K562 (cell line): ENCODE measurements around the gene PINK1. TPM values are rescaled to one million over a fixed set of nuclear protein-coding genes. Genes with fewer than 3 reads are reported as not detected.

Experiments used
- ATAC-seq: fragments of 200-7000 bp; cut with Tn5 transposase; 3 replicates; pipeline ENCODE4 v1.9.1; 2020; ENCODE audit warnings: moderate library complexity
- BruUV-seq: library from RNA; stranded (reverse); fragments of 400-500 nt; replicated peaks from 2 replicates; lab custom pipeline; 2021; lab: Mats Ljungman, UMichigan
- CTCF ChIA-PET: fragments of 300-600 bp; formaldehyde crosslinking; extraction: SDS; loops from one replicate; lab custom pipeline; 2021; ENCODE audit warnings: low intra/inter-chr PET ratio; lab: Yijun Ruan, JAX
- POLR2A ChIA-PET: fragments of 300-600, 350-650 bp; sonication (Branson Sonifier 250); formaldehyde crosslinking; extraction: SDS; loops from one replicate; lab custom pipeline; 2021; ENCODE audit warnings: antibody characterized with exemption, inconsistent platforms; lab: Yijun Ruan, JAX
- DNase-seq, 4 experiments: peaks; one replicate each; pipeline versions ENCODE4 v3.0.0 to v3.0.0-alpha.2; 2011 to 2018; ENCODE audit warnings: low spot score in 3 of 4, mixed read lengths in 3 of 4; ENCODE audit errors: extremely low read depth in 1 of 4
- FAIRE-seq: peaks from 2 replicates; lab custom pipeline; 2011; peaks lifted over from hg19 to GRCh38; lab: Jason Lieb, UNC
- H2AFZ ChIP-seq: 2 replicates; pipeline ENCODE4 v1.6.0; 2011; ENCODE audit warnings: low read depth, low read length, control low read depth, inconsistent platforms
- H3K27ac ChIP-seq: fragments of 200-600 bp; 3 replicates; pipeline ENCODE4 v1.8.0; 2011; ENCODE audit warnings: low read depth, mild to moderate bottlenecking, control low read depth, inconsistent platforms, low read length, moderate library complexity, mixed read lengths; ENCODE audit errors: extremely low read depth
- H3K27me3 ChIP-seq, 2 experiments: fragments of 300-600 bp in 1 of 2; 2 replicates in 1 of 2; 3 replicates in 1 of 2; pipeline versions ENCODE4 v1.6.0 to v1.8.0; 2011; ENCODE audit warnings: inconsistent platforms in 2 of 2, low read length in 2 of 2, mild to moderate bottlenecking in 1 of 2, mixed read lengths in 1 of 2, moderate library complexity in 1 of 2; ENCODE audit not compliant: control insufficient read depth in 2 of 2, insufficient read depth in 2 of 2
- H3K36me3 ChIP-seq: fragments of 300-600 bp; 3 replicates; pipeline ENCODE4 v1.8.0; 2011; ENCODE audit warnings: mild to moderate bottlenecking, low read length, inconsistent platforms; ENCODE audit not compliant: control insufficient read depth, insufficient read depth
- H3K4me1 ChIP-seq, 2 experiments: fragments of 200-600 bp in 1 of 2; replicated peaks in 1 of 2; 2 replicates in 1 of 2; 3 replicates in 1 of 2; pipeline versions ENCODE4 v1.5.1 to v1.8.0; 2011; ENCODE audit warnings: inconsistent platforms in 2 of 2, low read length in 2 of 2, mild to moderate bottlenecking in 1 of 2, mixed read lengths in 1 of 2, moderate library complexity in 1 of 2; ENCODE audit not compliant: control insufficient read depth in 2 of 2, insufficient read depth in 2 of 2
- H3K4me2 ChIP-seq: 2 replicates; pipeline ENCODE4 v1.6.1; 2011; ENCODE audit warnings: low read length, control low read depth, inconsistent platforms, mixed read lengths; ENCODE audit not compliant: insufficient read depth
- H3K4me3 ChIP-seq: fragments of 200-600 bp; sonication (generic), shearing (Covaris generic); 2 replicates; pipeline ENCODE4 v1.5.1; 2016; ENCODE audit warnings: control low read depth, inconsistent platforms
- H3K79me2 ChIP-seq: fragments of 200-600 bp; 3 replicates; pipeline ENCODE4 v1.8.0; 2011; ENCODE audit warnings: low read length, inconsistent platforms; ENCODE audit not compliant: control insufficient read depth, insufficient read depth
- H3K9ac ChIP-seq, 2 experiments: 2 replicates each; pipeline versions ENCODE4 v1.6.0 to v1.6.1; 2011; ENCODE audit warnings: low read depth in 2 of 2, low read length in 2 of 2, control low read depth in 1 of 2, inconsistent platforms in 1 of 2, mild to moderate bottlenecking in 1 of 2, mixed read lengths in 1 of 2; ENCODE audit not compliant: insufficient read depth in 1 of 2
- H3K9me1 ChIP-seq: one replicate; pipeline ENCODE4 v1.6.0; 2011; ENCODE audit warnings: inconsistent platforms, mild to moderate bottlenecking, low read length, moderate library complexity; ENCODE audit not compliant: control insufficient read depth, insufficient read depth
- H3K9me3 ChIP-seq: replicated peaks from 2 replicates; pipeline ENCODE4 v1.5.1; 2011; ENCODE audit warnings: low read depth, low read length, inconsistent platforms; ENCODE audit not compliant: control insufficient read depth, insufficient read depth
- H4K20me1 ChIP-seq: replicated peaks from 2 replicates; pipeline ENCODE4 v1.6.1; 2011; ENCODE audit warnings: low read length, inconsistent platforms, mixed read lengths; ENCODE audit not compliant: control insufficient read depth, insufficient read depth
- CHAMP1 ChIP-seq: fragments of 450-650 bp; IDR thresholded peaks from 2 replicates; pipeline ENCODE4 v1.6.1; 2016; ENCODE audit warnings: mild to moderate bottlenecking
- HDAC8 ChIP-seq: fragments of 450-650 bp; IDR thresholded peaks from 2 replicates; pipeline ENCODE4 v1.6.1; 2016; ENCODE audit warnings: mild to moderate bottlenecking, missing genetic modification characterization, moderate library complexity, missing compliant biosample characterization
- HOMEZ ChIP-seq: fragments of 250-450 bp; sonication (Bioruptor Pico); IDR thresholded peaks from 2 replicates; pipeline ENCODE4 v1.4.0; 2020; ENCODE audit warnings: mild to moderate bottlenecking, moderate library complexity
- NCOA2 ChIP-seq, 2 experiments: fragments of 450-650 bp; IDR thresholded peaks; 2 replicates each; pipeline ENCODE4 v1.6.1; 2018; ENCODE audit warnings: mild to moderate bottlenecking in 2 of 2, moderate library complexity in 1 of 2; ENCODE audit not compliant: partially characterized antibody in 2 of 2
- ZNF324 ChIP-seq: fragments of 250-450 bp; sonication (Bioruptor Pico); IDR thresholded peaks from 2 replicates; pipeline ENCODE4 v1.4.0; 2020; ENCODE audit warnings: mild to moderate bottlenecking
- ZNF395 ChIP-seq: fragments of 200-800 bp; sonication (Bioruptor generic); IDR thresholded peaks from 2 replicates; pipeline ENCODE4 v1.6.1; 2017; ENCODE audit warnings: missing genetic modification characterization, missing compliant biosample characterization
- WGBS: fragments of 100-300 bp; shearing (Covaris generic); methylation state at CpG from one replicate; pipeline ENCODE4 v1.1.6; 2016; ENCODE audit warnings: low coverage, mixed read lengths; ENCODE audit not compliant: insufficient coverage; ENCODE audit errors: missing lambda C conversion rate; 5-methylcytosine and 5-hydroxymethylcytosine counted together
- in situ Hi-C: fragments of 300-500 bp; cut with MboI; formaldehyde crosslinking; loops from 4 replicates; pipeline ENCODE4 v1.15.0; 2018; ENCODE audit warnings: inconsistent platforms, mixed read lengths
- intact Hi-C: fragments of 100-400 bp; cut with micrococcal nuclease; formaldehyde crosslinking; loops from 2 replicates; pipeline ENCODE4 v1.14.2; 2022
- polyA plus RNA-seq, 8 experiments: library from polyadenylated mRNA; depleted of rRNA in 4 of 8; stranded (reverse) in 5 of 8; unstranded in 3 of 8; fragments of >200 nt; fragmentation: Nextera tagmentation in 2 of 8; fragmentation: Illumina TruSeq in 1 of 8; extraction: Ambion mirVana in 2 of 8; extraction: Trizol in 1 of 8; gene quantifications; 2 replicates each; pipeline versions ENCODE4 v1.2.1 to v1.2.3, GENCODE V29; 2011 to 2014; ENCODE audit warnings: inconsistent platforms in 1 of 8, missing spikeins in 1 of 8
- total RNA-seq, 7 experiments: library from RNA; depleted of rRNA in 6 of 7; stranded (reverse); fragments of >200 nt in 6 of 7; fragmentation: Illumina TruSeq in 2 of 7; extraction: Trizol in 2 of 7; gene quantifications; 2 replicates each; pipeline versions ENCODE4 v1.2.1 to v1.2.3, GENCODE V29; 2011 to 2021; ENCODE audit warnings: low replicate concordance in 1 of 7

Gene PINK1
- total and polyA plus RNA-seq, 9 of the 15 experiments (the other 6 are each of a cell fraction or from before 2014, with no cell fraction given): 1.5 to 11.3 (median 6.8) TPM

- H3K9me1 ChIP-seq: no peaks in the 10 kb centered on the region
- no peak overlapping the region for H3K4me3 ChIP-seq
- intact Hi-C loops: no loop called here
- no TSS peak for BruUV-seq
- peak overlapping the region; percentile 29; the same call in 1 of the 2 replicates for H2AFZ ChIP-seq
- no peaks in the 10 kb centered on the region; the same call in 1 of the 2 replicates for H4K20me1 ChIP-seq
- no peaks in the 10 kb centered on the region for H3K27me3 ChIP-seq
- H3K9ac ChIP-seq: peak overlapping the region in 1 of 2 experiments; percentile 77; a peak in 2 of 4 replicates
- H3K36me3 ChIP-seq: peaks cover 11% of the 10 kb centered on the region
- ChIA-PET POLR2A (interaction anchor here (0.5 to 1.0 kb wide), 4 partner anchors 15 to 747 kb away, joined by 3 to 4 read pairs (median 3); no protein-coding TSS in a partner anchor), CTCF (interaction anchor here (1.1 kb wide), 1 partner anchor 143 kb away, joined by 3 read pairs; no protein-coding TSS in a partner anchor)
- no peak overlapping the region for H3K27ac ChIP-seq
- DNase-seq: no peak
- peaks cover 15 to 26% of the 10 kb centered on the region in 2 experiments; a peak in 3 of 5 replicates for H3K4me1 ChIP-seq
- no peak for FAIRE-seq
- no peak overlapping the region for H3K4me2 ChIP-seq
- TF ChIP-seq HDAC8 (tag) (no peak), CHAMP1 (no peak), ZNF324 (CRISPR knock-in tag) (no peak), ZNF395 (no peak), NCOA2 (IDR thresholded peaks at IDR 0.05; ENCODE audit: partially characterized antibody in 2 of 2) (no peak), HOMEZ (CRISPR knock-in tag) (no peak)
- TF ChIP-seq, all 486 proteins: peak for 0
- WGBS: 60% methylated on average over 12 of the region's 12 CpGs
- no peak for ATAC-seq
- peaks cover 26% of the 10 kb centered on the region for H3K79me2 ChIP-seq
- in situ Hi-C loops: no loop called here
- H3K9me3 ChIP-seq: no peaks in the 10 kb centered on the region
These were observed 30.9 kb downstream of the PINK1 start for GRCh38 chr1:20663969-20664715.
